A673 (cell line): ENCODE measurements around the gene NRXN3.

Source experiments
- CTCF ChIP-seq: fragments of 300-800, 200-600 bp; sonication (generic); conservative IDR thresholded peaks from 2 replicates; pipeline ENCODE4 v1.5.1; 2017; ENCODE audit warnings: low read depth, mild to moderate bottlenecking, antibody characterized with exemption, low read length, moderate library complexity, mixed read lengths
- EZH2 ChIP-seq: fragments of 200-600 bp; sonication (generic); IDR thresholded peaks from 2 replicates; pipeline ENCODE4 v1.6.1; 2017; ENCODE audit warnings: borderline replicate concordance, low read depth, mild to moderate bottlenecking, mixed read lengths, antibody characterized with exemption, low read length; ENCODE audit not compliant: poor library complexity, severe bottlenecking

- no peak for TF ChIP-seq CTCF
- no peak for TF ChIP-seq EZH2
Observed at GRCh38 chr14:78838959-78839358, 668.8 kb downstream of the NRXN3 start.
